ENCODE data around the gene RELL2. TPM values are rescaled to one million over a fixed set of nuclear protein-coding genes. Genes with fewer than 3 reads are reported as not detected.

The RELL2 gene
- polyA plus RNA-seq, 1 of the 3 experiments (the other 2 are of a cell fraction) = 15.6 TPM

DNA sequence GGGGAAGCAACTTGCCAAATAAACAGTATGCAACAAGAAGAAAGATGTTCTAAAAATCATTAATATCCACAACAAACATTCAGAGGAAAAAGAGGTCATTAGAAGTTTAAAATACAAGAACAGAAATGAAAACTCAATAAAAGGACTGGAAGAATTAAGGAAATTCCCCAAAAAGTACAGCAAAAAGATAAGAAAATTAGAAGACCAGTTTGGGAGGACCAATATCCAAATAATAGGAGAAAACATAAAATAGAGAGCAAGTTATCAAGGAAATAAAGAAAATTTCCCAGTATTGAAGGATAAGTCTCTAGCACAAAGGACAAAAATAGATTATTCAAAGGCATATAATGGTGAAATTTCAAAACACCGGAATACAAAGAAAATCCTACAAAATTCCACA is 39.9 kb upstream of the RELL2 start:
- H3K4me2 ChIP-seq = no peak overlapping the region
- H3K79me2 ChIP-seq (ENCODE audit: insufficient read depth) = peaks cover 76% of the 10 kb centered on the region
- peaks cover 0 to 5% of the 10 kb centered on the region in 2 experiments for H3K36me3 ChIP-seq (replicated peaks in 1 of 2; ENCODE audit: control insufficient read depth in 1 of 2, insufficient read depth in 2 of 2, low read length in 1 of 2)
- 100% methylated on average over 1 of the region's 1 CpG for WGBS (ENCODE audit: low lambda C conversion rate)
- H3K4me3 ChIP-seq (ENCODE audit: low read depth in 2 of 2, low read length in 1 of 2) = no peak overlapping the region
- H3K27me3 ChIP-seq (ENCODE audit: insufficient read depth) = no peaks in the 10 kb centered on the region
- no peak overlapping the region for H3K27ac ChIP-seq (ENCODE audit: low read depth in 2 of 2, low read length in 1 of 2)
- no peak for TF ChIP-seq TCF12 (IDR thresholded peaks at IDR 0.05)
- no peak for TF ChIP-seq RXRA (IDR thresholded peaks at IDR 0.05; ENCODE audit: borderline replicate concordance, low read depth)
- no peak for TF ChIP-seq TAF1 (IDR thresholded peaks at IDR 0.05; ENCODE audit: borderline replicate concordance, low read depth, low read length)
- TF ChIP-seq POLR2AphosphoS5 (IDR thresholded peaks at IDR 0.05; ENCODE audit: low read depth, low read length) = no peak
- no peak for TF ChIP-seq GABPA (IDR thresholded peaks at IDR 0.05; ENCODE audit: low read depth)
- no peak for TF ChIP-seq RFX5 (IDR thresholded peaks at IDR 0.05; ENCODE audit: low read length)
- TF ChIP-seq EP300 (IDR thresholded peaks at IDR 0.05; ENCODE audit: borderline replicate concordance in 1 of 2, low read depth in 1 of 2, low read length in 1 of 2) = no peak
- TF ChIP-seq FOXM1 (IDR thresholded peaks at IDR 0.05; ENCODE audit: low read depth) = no peak
- TF ChIP-seq, protein P1, sequence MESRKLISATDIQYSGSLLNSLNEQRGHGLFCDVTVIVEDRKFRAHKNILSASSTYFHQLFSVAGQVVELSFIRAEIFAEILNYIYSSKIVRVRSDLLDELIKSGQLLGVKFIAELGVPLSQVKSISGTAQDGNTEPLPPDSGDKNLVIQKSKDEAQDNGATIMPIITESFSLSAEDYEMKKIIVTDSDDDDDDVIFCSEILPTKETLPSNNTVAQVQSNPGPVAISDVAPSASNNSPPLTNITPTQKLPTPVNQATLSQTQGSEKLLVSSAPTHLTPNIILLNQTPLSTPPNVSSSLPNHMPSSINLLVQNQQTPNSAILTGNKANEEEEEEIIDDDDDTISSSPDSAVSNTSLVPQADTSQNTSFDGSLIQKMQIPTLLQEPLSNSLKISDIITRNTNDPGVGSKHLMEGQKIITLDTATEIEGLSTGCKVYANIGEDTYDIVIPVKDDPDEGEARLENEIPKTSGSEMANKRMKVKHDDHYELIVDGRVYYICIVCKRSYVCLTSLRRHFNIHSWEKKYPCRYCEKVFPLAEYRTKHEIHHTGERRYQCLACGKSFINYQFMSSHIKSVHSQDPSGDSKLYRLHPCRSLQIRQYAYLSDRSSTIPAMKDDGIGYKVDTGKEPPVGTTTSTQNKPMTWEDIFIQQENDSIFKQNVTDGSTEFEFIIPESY (IDR thresholded peaks at IDR 0.05; ENCODE audit: borderline replicate concordance, low read depth) = no peak
- TF ChIP-seq ELF1 (IDR thresholded peaks at IDR 0.05) = no peak
- no peak for TF ChIP-seq EZH2phosphoT487 (IDR thresholded peaks at IDR 0.05; ENCODE audit: borderline replicate concordance, low read depth)
- no peak for TF ChIP-seq SMC3 (IDR thresholded peaks at IDR 0.05; ENCODE audit: low read depth, low read length)
- H3F3A ChIP-seq (replicated peaks; ENCODE audit: insufficient read depth) = peaks cover 17% of the 10 kb centered on the region
- H3K9ac ChIP-seq = no peak overlapping the region
- ChIA-PET POLR2A (no interaction called here), CTCF (interaction anchor here (1.1 to 3.9 kb wide), 7 partner anchors 9 to 364 kb away, joined by 3 to 42 read pairs (median 6); partner anchors contain the start of gene DIAPH1)
- H4K20me1 ChIP-seq (ENCODE audit: insufficient read depth) = peaks cover 7% of the 10 kb centered on the region; the same call in 1 of the 2 replicates
- peaks cover 0 to 5% of the 10 kb centered on the region in 2 experiments; a peak in 1 of 4 replicates for H3K4me1 ChIP-seq (ENCODE audit: control insufficient read depth in 1 of 2, insufficient read depth in 2 of 2, low read depth in 1 of 2, low read length in 1 of 2)
- H3K9me3 ChIP-seq = no peaks in the 10 kb centered on the region
- H3K9me2 ChIP-seq = no peaks in the 10 kb centered on the region
- DNase-seq = no peak
- no peak overlapping the region for H2AFZ ChIP-seq (ENCODE audit: low read depth)

DNA sequence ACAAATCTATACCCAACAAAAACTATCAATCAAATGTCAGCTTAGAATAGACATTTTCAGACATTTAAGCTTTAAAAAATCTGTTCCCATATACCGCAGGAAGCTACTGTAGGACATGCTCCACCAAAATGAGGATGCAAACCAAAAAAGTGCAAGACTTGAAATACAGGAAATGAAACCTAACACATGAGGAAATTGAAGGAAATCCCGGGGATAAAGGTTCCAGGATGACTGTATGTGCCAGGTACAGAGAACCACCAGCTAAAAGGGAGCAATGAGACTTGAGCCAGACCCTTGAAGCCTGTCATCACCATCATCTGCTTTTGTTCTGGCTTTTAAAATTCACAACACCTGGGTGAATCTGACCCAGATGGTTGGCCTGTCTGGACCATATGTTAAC is 39.4 kb upstream of the RELL2 start:
- POLR2A ChIA-PET = no interaction called here
- peaks cover 14% of the 10 kb centered on the region for H3F3A ChIP-seq (replicated peaks; ENCODE audit: insufficient read depth)
- CTCF ChIA-PET = interaction anchor here (1.1 to 3.9 kb wide), 8 partner anchors 8 to 363 kb away, joined by 3 to 42 read pairs (median 6); partner anchors contain the start of gene DIAPH1
- H3K4me3 ChIP-seq (ENCODE audit: low read depth in 2 of 2, low read length in 1 of 2) = no peak overlapping the region
- no peaks in the 10 kb centered on the region for H3K9me2 ChIP-seq
- H2AFZ ChIP-seq (ENCODE audit: low read depth) = no peak overlapping the region
- H3K27me3 ChIP-seq (ENCODE audit: insufficient read depth) = no peaks in the 10 kb centered on the region
- peaks cover 78% of the 10 kb centered on the region for H3K79me2 ChIP-seq (ENCODE audit: insufficient read depth)
- no peak overlapping the region for H3K9ac ChIP-seq
- 70% methylated on average over 2 of the region's 2 CpGs for WGBS (ENCODE audit: low lambda C conversion rate)
- peaks cover 0 to 5% of the 10 kb centered on the region in 2 experiments; a peak in 1 of 4 replicates for H3K4me1 ChIP-seq (ENCODE audit: control insufficient read depth in 1 of 2, insufficient read depth in 2 of 2, low read depth in 1 of 2, low read length in 1 of 2)
- H3K4me2 ChIP-seq = no peak overlapping the region
- no peak overlapping the region for H3K27ac ChIP-seq (ENCODE audit: low read depth in 2 of 2, low read length in 1 of 2)
- H3K9me3 ChIP-seq = no peaks in the 10 kb centered on the region
- peaks cover 0 to 5% of the 10 kb centered on the region in 2 experiments for H3K36me3 ChIP-seq (replicated peaks in 1 of 2; ENCODE audit: control insufficient read depth in 1 of 2, insufficient read depth in 2 of 2, low read length in 1 of 2)
- no peak for DNase-seq
- peaks cover 4% of the 10 kb centered on the region; the same call in 1 of the 2 replicates for H4K20me1 ChIP-seq (ENCODE audit: insufficient read depth)
- TF ChIP-seq GATA2 (CRISPR knock-in tag; IDR thresholded peaks at IDR 0.05) = no peak
- TF ChIP-seq RXRA (IDR thresholded peaks at IDR 0.05; ENCODE audit: borderline replicate concordance, low read depth) = no peak
- TF ChIP-seq CHD2 (IDR thresholded peaks at IDR 0.05; ENCODE audit: low read length, partially characterized antibody) = no peak
- TF ChIP-seq MEF2A (IDR thresholded peaks at IDR 0.05; ENCODE audit: borderline replicate concordance, low read depth) = no peak
- no peak for TF ChIP-seq EP300 (IDR thresholded peaks at IDR 0.05; ENCODE audit: borderline replicate concordance in 1 of 2, low read depth in 1 of 2, low read length in 1 of 2)
- no peak for TF ChIP-seq RAD21 (IDR thresholded peaks at IDR 0.05; ENCODE audit: low read length)
- TF ChIP-seq, protein P2, sequence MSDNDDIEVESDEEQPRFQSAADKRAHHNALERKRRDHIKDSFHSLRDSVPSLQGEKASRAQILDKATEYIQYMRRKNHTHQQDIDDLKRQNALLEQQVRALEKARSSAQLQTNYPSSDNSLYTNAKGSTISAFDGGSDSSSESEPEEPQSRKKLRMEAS (IDR thresholded peaks at IDR 0.05; ENCODE audit: low read depth) = no peak
- TF ChIP-seq, protein P3, sequence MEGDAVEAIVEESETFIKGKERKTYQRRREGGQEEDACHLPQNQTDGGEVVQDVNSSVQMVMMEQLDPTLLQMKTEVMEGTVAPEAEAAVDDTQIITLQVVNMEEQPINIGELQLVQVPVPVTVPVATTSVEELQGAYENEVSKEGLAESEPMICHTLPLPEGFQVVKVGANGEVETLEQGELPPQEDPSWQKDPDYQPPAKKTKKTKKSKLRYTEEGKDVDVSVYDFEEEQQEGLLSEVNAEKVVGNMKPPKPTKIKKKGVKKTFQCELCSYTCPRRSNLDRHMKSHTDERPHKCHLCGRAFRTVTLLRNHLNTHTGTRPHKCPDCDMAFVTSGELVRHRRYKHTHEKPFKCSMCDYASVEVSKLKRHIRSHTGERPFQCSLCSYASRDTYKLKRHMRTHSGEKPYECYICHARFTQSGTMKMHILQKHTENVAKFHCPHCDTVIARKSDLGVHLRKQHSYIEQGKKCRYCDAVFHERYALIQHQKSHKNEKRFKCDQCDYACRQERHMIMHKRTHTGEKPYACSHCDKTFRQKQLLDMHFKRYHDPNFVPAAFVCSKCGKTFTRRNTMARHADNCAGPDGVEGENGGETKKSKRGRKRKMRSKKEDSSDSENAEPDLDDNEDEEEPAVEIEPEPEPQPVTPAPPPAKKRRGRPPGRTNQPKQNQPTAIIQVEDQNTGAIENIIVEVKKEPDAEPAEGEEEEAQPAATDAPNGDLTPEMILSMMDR (IDR thresholded peaks at IDR 0.05) = no peak
- TF ChIP-seq JUND (IDR thresholded peaks at IDR 0.05) = no peak
- no peak for TF ChIP-seq POLR2AphosphoS5 (IDR thresholded peaks at IDR 0.05; ENCODE audit: low read depth, low read length)
- TF ChIP-seq FOXJ3 (CRISPR knock-in tag; IDR thresholded peaks at IDR 0.05) = no peak
- TF ChIP-seq, protein P4, sequence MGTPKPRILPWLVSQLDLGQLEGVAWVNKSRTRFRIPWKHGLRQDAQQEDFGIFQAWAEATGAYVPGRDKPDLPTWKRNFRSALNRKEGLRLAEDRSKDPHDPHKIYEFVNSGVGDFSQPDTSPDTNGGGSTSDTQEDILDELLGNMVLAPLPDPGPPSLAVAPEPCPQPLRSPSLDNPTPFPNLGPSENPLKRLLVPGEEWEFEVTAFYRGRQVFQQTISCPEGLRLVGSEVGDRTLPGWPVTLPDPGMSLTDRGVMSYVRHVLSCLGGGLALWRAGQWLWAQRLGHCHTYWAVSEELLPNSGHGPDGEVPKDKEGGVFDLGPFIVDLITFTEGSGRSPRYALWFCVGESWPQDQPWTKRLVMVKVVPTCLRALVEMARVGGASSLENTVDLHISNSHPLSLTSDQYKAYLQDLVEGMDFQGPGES (IDR thresholded peaks at IDR 0.05; ENCODE audit: low read depth, low read length) = no peak
- no peak for TF ChIP-seq RFX5 (IDR thresholded peaks at IDR 0.05; ENCODE audit: low read length)
- TF ChIP-seq, protein P5, sequence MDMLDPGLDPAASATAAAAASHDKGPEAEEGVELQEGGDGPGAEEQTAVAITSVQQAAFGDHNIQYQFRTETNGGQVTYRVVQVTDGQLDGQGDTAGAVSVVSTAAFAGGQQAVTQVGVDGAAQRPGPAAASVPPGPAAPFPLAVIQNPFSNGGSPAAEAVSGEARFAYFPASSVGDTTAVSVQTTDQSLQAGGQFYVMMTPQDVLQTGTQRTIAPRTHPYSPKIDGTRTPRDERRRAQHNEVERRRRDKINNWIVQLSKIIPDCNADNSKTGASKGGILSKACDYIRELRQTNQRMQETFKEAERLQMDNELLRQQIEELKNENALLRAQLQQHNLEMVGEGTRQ (IDR thresholded peaks at IDR 0.05; ENCODE audit: borderline replicate concordance, low read depth, low read length) = no peak
- no peak for TF ChIP-seq GABPA (IDR thresholded peaks at IDR 0.05; ENCODE audit: low read depth)
- no peak for TF ChIP-seq ELF1 (IDR thresholded peaks at IDR 0.05)
- no peak for TF ChIP-seq FOSL2 (IDR thresholded peaks at IDR 0.05; ENCODE audit: borderline replicate concordance, low read depth)

Data from SK-N-SH (cell line).